Hematopoietic multipotent progenitor cell (in vitro differentiated cells): ENCODE data around the gene KIFC3. TPM values are rescaled to one million over a fixed set of nuclear protein-coding genes. Genes with fewer than 3 reads are reported as not detected.
A peak's percentile ranks its signal among the peaks of the same experiment; 100 is the strongest.
"Not testable (repeated sequence)": the region's sequence is repeated elsewhere in the genome, so short reads cannot be mapped to it uniquely, and the experiment has no call there.

Experiments used
- DNase-seq, 3 donors: peaks; one replicate each; pipeline ENCODE4 v3.0.0-alpha.2; 2011 to 2015; ENCODE audit warnings: low read depth in 2 of 3, low spot score in 2 of 3
- total RNA-seq: library from RNA; depleted of rRNA; stranded (reverse); fragments of >200 nt; gene quantifications from one replicate; pipeline ENCODE4 v1.2.3, GENCODE V29; 2012

KIFC3 gene, protein sequence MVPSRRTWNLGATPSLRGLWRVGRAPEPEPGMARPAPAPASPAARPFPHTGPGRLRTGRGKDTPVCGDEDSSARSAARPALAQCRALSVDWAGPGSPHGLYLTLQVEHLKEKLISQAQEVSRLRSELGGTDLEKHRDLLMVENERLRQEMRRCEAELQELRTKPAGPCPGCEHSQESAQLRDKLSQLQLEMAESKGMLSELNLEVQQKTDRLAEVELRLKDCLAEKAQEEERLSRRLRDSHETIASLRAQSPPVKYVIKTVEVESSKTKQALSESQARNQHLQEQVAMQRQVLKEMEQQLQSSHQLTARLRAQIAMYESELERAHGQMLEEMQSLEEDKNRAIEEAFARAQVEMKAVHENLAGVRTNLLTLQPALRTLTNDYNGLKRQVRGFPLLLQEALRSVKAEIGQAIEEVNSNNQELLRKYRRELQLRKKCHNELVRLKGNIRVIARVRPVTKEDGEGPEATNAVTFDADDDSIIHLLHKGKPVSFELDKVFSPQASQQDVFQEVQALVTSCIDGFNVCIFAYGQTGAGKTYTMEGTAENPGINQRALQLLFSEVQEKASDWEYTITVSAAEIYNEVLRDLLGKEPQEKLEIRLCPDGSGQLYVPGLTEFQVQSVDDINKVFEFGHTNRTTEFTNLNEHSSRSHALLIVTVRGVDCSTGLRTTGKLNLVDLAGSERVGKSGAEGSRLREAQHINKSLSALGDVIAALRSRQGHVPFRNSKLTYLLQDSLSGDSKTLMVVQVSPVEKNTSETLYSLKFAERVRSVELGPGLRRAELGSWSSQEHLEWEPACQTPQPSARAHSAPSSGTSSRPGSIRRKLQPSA
- 38.8 TPM for total RNA-seq

DNA sequence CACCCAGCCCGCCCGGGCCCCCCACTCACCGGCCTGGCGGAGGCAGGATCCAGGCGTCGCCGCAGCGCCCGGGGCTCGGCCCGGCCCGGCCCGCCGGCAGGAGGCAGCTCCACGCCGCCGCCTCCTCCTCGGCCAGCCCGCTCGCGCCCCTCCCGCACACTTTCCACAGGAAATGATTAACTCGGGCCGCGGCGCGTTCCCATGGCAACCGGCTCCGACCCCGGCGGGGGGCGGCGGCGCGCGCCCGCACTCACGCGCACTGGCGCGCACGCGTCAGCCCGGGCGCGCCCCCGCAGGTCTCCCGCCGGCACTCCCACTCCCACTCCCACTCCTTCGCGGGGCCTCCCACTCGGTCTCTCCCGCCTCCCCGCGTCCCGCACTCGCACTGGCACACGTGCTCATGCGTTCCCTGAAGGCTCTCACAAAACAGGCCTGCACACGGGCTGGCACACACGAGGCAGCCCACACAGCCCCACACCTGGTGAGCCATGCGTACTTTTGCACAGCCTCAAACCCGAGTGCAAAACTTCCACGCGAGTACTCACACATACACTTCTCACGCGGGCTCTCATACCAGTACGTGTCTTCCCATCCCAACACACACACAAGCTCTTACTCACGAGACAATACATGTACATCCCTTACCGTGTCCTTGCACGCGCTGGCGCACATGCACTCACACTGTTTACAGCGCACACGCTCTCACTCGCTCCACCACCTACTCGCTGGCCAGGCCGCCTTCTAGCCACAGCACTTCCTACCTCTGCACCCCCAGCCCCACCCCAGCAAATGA, at the start of gene KIFC3:
Gene KIFC3, minus strand, starts transcription at position 151 of the 793 bp plus-strand sequence. CDS start 4,248 bp downstream, outside the sequence.
- DNase-seq = peak in 2 of 3 donors; percentile 72 to 85

DNA sequence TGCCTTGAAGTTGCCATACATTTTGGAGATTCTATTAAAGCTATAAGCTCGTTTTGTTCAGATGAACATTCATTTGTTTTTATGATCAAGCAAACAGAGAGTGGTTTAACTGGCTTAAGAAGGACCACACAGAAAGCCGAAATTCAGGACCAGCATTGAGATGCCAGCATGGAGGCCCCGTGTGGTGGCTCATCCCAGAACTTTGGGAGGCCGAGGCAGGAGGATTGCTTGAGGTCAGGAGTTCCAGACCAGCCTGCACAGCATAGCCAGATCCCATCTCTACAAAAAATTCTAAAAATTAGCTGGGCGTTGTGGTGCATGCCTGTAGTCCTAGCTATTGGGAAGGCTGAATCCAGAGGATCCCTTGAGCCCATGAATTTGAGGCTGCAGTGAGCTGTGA, 45.9 kb upstream of the KIFC3 start:
- no peak for DNase-seq

DNA sequence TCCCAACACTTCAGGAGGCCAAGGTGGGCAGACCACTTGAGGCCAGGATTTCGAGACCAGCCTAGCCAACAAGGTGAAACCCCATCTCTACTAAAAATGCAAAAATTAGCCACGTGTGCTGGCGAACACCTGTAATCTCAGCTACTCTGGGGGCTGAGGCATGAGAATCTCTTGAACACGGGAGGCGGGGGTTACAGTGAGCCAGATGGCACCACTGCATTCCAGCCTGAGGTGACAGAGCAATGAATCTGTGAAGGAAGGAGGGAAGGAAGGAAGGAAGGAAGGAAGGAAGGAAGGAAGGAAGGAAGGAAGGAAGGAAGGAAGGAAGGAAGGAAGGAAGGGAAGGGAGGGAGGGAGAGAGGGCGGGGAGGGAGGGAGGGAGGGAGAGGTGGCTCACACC, 44.6 kb upstream of the KIFC3 start:
- DNase-seq = not testable (repeated sequence)

DNA sequence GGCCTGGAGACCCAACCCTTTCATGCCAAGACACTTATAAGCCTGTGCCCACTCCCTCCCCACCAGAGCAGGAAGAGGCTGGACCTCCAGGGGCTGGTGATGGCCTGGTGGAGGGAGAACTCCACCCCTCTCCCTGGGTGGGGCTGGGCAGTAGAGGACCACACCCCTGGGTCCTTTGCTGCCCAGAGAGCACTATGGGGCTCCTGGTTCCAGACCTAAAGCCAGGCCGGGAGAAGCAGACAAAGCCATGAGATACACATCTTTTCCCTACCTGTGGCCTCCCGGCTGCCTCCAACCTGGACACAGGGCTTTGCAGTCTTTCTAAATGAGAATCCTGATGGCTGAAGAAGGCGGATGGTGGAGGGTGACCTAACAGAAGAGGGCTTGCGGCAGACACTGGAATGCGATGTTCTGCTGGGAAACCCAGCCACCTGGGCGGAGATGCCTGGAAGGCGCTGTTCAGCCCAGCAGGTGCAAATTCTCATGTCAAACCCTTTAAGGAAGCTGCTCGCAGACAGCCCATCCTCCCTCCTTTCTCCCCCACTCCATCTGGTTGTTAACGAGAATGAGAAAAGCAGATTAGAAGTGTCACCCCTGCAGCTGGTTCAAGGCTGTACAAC, 43.9 kb upstream of the KIFC3 start:
- DNase-seq = peak in 1 of 3 donors; percentile 10

DNA sequence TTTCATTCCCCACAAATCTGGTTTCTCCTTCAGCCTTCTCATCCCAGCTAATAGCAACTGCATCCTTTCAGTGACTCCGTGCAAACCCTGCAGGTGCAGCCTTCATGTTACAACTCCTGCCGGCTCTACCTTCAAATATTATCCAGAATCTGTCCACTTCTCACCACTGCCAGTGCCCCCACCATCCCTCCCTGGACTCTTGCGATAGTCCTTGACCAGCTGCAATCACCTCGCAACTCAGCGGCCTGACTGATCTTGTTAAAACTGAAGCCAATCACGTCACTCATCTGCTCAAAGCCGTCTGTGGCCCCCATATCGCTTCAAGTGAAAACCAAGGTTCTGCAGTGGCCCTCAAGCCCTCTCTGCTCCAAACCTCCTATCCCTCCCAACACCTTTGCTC, 42.8 kb upstream of the KIFC3 start:
- DNase-seq = no peak

DNA sequence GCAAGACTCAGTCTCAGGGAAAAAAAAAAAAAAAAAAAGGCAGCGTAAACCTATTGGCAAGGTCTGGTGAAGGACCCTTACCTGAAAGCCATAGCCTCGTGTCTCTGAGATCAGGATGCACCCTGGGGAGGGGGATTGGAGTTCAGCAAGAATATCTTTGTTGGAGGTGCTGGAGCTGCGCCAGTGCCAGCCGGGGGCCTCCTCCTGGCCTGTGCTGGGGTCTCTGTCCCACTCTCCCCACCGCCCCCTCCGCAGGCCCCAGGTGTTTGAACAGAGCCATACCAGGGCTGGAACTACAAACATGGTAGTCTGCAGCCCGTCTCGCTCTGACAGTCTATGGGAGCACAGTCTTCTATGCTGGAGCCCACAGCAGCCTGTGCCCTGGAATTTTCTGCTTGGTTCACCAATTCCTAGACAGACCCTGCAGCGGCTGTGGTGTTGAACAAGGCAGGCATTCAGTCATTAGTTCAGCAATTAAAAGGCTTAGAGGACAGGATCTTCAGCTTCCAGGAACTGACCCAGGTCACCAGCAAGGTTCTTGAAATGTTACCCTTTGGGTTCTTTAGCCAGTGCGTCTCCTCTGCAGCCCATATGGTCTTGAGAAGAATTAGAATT, 42.2 kb upstream of the KIFC3 start:
- DNase-seq = no peak

DNA sequence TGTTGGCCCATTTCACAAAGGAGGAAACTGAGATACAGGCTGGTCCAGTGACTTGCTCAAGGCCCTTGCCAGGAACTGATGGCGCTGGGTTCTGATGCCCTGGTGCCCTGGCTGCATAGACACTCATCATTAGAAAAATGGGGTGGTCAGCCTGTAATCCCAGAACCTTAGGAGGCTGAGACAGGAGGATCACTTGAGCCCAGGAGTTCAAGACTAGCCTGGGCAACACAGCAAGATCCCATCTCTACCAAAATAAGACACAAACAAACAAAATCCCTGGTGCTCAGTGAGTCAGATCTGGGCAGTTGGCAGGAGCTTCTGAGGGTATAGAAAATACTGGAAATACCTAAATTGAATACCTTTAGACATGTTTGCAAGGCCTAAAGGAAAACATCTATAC, 41.1 kb upstream of the KIFC3 start:
- no peak for DNase-seq

DNA sequence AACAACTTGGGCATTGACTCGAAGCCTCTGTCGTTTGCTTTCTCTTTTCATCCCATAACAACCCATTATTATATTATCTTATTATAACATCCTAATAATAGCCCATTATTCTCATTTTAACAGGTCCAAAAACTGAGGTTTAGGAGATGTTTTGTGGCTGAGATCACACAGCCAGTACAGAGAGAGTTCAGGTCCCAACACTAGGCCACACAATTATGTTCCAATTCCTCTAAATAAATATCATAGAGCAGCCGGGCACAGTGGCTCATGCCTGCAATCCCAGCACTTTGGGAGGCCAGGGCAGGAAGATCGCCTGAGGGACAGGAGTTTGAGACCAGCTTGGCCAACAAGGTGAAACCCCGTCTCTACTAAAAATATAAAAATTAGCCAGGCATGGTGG, 40.3 kb upstream of the KIFC3 start:
- no peak for DNase-seq

DNA sequence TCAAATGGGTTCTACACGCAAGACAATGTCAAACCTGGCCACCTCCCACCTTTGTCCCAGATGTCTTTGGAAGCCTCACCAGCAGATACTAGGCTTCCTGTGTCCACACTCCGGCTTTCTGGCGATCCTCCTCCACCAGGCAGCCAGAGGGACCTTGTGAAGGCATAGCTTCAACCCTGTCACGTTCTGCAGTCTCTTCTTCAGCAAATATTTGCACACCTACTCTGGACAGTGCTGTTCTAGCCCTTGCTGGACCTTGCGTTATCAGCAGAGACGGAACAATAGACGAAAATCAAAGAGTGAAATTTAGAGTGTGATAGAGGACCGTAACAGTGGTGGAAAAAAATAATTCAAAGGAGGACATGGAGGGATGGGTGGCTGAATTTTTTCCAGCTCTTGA, 38.5 kb upstream of the KIFC3 start:
- DNase-seq = no peak

DNA sequence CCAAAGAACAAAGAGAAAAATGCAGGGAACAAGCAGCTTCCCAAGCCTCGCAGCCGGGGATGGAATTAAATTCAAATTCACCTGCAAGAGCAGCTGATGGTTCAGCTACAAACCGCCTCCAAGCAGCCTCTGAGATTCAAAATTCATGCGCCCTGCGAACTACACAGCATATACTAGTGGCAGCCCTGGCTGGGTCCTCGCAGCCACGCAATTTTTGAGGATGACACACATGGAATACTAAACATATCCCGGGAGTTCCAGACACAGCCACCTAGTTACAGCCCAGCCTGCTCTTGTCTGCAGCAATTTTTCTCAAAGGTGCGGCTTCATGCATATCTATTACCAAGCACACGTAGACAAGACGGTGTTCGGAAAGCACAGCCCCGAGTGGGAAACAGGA, 35.9 kb upstream of the KIFC3 start:
- DNase-seq = no peak

DNA sequence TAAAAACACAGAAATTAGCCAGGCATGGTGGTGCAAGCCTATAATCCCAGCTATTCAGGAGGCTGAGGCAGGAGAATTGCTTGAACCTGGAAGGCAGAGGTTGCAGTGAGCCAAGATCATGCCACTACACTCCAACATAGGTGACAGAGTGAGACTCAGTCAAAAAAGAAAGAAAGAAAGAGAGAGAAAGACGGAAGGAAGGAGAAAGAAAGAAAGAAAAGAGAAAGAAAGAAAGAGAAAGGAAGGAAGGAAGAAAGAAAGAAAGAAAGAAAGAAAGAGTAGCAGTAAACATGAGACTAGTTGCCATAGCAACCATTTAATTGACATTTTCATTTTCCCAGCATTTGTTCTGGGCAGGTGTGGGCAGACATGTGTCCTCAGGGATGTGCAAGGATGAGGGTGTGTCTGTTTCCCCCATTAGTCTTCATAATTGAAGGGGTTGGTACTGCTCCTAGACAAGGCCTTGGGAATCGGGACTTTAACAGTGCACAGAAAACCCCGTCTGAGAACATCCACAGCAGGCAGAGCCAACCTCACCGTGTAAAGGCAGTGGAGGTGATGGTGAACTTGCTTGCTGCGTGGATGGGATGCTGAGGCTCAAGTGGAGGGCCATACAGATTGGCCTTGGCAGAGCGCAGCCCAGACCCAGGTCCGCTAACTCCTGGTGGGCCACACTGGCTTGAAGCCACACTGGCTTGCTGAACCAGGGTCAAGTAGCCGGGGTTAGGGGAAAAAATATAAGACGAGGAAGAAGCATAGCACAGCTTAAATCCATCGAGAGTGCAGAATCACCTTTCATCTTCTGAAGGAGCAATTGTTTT, 35.2 kb upstream of the KIFC3 start:
- DNase-seq = no peak

DNA sequence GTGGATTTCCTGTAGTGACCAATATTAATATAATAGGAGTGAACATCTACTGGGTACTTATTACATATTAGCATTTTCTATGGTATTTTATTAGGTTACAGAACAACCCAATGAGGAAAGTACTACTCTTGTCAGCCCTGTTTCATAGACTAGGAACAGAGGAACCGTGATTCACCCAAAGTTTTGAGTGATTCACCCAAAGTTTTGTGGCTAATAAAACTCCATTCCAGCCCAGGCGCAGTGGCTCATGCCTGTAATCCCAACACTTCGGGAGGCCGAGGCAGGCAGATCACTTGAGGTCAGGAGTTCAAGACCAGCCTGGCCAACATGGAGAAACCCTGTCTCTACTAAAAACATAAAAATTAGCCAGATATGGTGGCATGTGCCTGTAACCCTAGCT, 33.1 kb upstream of the KIFC3 start:
- not testable (repeated sequence) for DNase-seq

DNA sequence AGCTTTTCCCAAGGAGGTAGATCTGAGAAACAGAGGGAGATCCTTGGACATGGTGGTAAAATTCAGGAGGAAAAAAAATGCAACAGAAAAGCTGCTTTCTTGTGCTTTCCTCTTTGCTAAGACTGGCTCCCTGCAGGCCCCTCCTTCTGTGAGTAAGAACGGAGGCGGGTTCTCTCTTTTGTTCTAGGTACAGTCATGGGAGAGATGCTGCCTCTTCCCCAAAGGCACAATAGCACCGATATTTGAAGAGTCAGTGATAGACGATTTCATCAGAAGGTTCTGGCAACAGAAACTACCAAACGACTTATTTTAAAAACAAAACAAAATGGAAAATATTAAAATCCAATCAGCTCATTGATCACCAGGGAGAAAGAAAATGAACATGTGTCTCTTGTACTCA, 32.6 kb upstream of the KIFC3 start:
- no peak for DNase-seq

DNA sequence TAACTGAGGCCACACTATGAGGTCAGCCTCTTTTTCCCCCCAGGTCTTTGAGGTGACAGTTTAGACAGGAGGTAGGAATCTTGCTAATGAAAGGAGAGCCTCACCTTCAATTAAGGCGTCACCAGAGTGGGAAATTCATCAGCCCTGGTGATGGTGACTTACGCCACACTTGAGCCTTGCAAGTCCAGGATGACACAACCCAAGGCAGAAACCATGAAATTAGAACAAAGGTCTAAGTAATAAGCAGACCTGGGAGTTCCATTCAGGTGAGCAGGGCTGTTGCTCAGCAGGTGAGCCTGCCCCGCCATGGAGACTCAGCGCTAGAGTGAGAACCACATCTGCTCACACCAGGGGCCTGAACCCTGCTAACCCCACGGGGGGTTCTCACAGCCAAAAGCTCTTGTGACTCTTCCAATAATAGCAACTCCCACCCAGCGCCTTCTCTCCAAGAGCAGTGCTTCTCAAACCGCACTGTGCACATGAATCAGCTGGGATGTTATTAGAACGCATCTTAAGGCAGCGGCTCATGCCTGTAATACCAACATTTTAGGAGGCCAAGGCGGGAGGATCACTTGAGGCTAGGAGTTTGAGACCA, 28.7 kb upstream of the KIFC3 start:
- DNase-seq = no peak

DNA sequence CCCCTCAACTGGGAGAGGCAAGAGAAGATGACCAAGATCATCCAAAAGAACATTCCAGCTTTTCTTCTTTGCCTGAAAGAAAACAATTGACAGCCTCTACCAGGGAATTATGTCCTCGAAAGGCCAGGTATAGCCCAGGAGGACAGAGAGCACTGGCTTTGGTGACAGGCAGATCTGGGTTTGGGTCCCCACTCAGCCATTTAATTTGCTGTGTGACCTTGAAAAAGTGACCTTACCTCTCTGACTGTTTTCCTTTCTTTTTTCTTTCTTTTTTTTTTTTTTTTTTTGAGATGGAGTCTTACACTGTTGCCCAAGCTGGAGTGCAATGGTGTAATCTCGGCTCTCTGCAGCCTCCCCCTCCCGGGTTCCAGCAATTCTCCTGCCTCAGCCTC, 27.7 kb upstream of the KIFC3 start:
- DNase-seq = no peak

DNA sequence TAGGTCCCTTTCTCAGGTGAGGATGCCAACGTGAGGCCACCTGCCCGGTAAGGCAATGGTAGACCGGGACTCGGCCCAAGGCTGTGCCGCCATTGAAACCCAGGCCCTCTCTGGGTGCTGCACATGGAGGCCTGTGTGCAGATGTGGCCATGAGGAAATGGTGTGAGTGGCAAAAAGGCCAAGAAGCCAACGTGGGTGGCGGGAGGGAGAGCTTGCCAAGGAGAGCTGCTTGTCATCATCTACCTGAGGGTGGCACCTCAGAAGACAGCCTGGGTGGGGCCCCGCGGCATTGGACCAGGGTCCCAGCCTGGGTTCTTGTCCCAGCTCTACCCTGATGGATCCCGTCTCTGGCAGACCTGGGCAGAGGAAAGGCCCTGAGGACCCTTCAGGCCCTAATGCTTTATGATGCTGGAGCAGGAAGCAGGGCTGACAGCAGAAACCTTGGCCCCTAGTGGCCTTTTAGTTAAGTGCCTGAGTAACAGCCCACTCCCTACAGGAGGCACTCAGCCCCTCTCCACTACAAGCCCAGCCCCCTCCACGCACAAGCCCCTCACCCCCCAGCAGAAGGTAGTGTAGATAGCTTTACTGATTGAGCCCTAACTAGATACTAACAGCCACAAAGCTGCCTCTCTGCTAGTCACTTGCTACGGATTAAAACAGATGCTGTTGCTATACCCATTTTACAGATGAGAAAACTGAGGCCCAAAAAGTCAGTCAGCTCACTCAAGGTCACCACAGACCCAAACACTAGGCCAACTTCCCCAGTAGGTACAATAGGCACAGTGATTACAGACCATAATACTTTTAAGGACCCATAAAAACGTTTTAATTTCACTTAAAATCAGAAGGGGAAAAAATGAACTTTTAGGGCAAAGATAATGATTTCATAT, 26.2 kb upstream of the KIFC3 start:
- no peak for DNase-seq

DNA sequence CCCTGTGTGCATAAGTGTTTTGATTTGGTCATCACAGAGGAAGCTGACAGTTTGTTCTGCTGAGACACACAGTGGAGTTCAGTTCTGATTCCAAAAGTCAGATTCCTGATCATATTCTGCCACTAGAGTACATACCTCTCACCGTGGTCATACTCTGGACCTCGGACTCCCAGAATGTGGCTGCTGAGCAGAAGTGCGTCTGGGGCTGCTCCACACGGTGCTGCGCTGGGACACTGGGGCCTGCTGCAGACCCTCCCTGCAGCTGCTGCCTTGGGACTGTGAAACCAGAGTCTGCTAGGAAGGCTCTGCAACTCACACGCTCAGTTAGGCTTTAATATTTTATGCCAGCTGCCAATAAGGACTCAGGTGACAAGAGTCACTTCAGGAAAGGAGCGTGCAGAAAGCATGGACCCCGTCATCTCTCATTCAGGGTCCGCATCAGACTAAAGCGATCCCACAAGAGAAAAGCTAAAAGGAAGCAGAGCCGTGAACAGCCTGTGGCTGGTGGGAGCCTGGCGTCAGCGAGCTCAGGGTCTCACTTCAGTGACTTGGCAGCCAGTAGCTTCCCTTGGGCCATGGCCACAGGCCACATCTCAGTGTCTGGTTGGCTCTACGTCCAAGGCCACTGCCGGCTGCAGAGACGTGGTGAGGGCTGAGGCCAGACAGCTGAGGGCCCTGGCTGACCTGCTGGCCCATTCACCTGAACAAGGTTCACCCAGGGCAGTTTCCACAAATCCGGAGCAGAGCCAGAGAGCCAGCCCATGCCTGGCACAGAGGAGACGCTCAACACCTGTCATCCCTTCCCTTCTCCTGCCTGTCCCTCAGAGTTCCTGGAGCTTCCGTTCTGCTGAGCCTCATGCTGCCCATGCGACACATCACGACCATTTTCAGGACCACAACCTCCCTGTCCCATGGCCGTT, 24.7 kb upstream of the KIFC3 start:
- DNase-seq = no peak
